Measurements from ENCODE around the gene CTAGE9.

The CTAGE9 gene

DNA sequence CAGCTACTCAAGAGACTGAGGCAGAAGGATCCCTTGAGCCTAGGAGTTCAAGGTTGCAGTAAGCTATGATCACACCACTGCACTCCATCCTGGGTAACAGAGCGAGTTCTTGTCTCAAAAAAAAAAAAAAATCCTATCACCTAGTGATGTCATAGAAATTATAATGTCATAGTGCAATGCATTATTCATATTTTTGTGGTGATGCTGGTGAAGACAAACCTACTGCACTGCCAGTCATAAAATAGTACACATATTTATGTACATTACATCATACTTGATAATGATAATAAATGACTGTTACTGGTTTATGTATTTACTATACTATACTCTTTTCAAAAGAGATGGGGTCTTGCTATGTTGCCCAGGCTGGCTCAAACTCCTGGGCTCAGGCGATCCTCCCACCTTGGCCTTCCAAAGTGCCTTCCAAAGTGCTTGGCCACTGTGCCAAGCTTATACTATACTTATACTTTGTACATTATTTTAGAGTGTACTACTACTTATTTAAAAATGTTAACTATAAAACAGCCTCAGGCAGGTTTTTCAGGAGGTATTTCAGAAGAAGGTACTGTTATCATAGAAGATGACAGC, 47.1 kb downstream of the CTAGE9 start:
- no peak overlapping the region for H3K4me3 ChIP-seq (ENCODE audit: low read depth, low read length)

GRCh38 chr6:131660195-131660594, 50.6 kb downstream of the CTAGE9 start:
- TF ChIP-seq CTCF (IDR thresholded peaks at IDR 0.05; ENCODE audit: borderline replicate concordance, insufficient read depth, low read depth, low read length): no peak
- H3K4me3 ChIP-seq (ENCODE audit: low read depth, low read length): no peak overlapping the region

More for the DNA sequence above, 47.1 kb downstream of the CTAGE9 start:
- TF ChIP-seq CTCF (IDR thresholded peaks at IDR 0.05; ENCODE audit: borderline replicate concordance, insufficient read depth, low read depth, low read length): no peak
